MM.1S (cell line): ENCODE results near the gene LMCD1.

Experiments used
- DNase-seq: peaks from one replicate; pipeline ENCODE4 v3.0.0-alpha.2; 2015
- H2AFZ ChIP-seq: fragments of 300-600 bp; sonication (generic); 2 replicates; pipeline ENCODE4 v1.6.0; 2016; ENCODE audit warnings: antibody characterized with exemption, low read length
- H3F3A ChIP-seq: fragments of 300-600 bp; sonication (generic); 2 replicates; pipeline ENCODE4 v1.6.1; 2016; ENCODE audit warnings: mild to moderate bottlenecking, antibody characterized with exemption, low read length, moderate library complexity, mixed read lengths; ENCODE audit not compliant: insufficient read depth
- H3K27ac ChIP-seq: fragments of 300-600 bp; sonication (generic); 2 replicates; pipeline ENCODE4 v1.5.1; 2016; ENCODE audit warnings: mild to moderate bottlenecking, low read length
- H3K27me3 ChIP-seq: fragments of 300-600 bp; sonication (generic); replicated peaks from 2 replicates; pipeline ENCODE4 v1.6.0; 2016; ENCODE audit warnings: low read length; ENCODE audit not compliant: insufficient read depth
- H3K36me3 ChIP-seq: fragments of 300-600 bp; sonication (generic); replicated peaks from 2 replicates; pipeline ENCODE4 v1.6.1; 2016; ENCODE audit warnings: mild to moderate bottlenecking, low read length, mixed read lengths; ENCODE audit not compliant: insufficient read depth
- H3K4me1 ChIP-seq: fragments of 300-600 bp; sonication (generic); 2 replicates; pipeline ENCODE4 v1.6.1; 2016; ENCODE audit warnings: low read length, mixed read lengths
- H3K4me2 ChIP-seq: fragments of 300-600 bp; sonication (generic); 2 replicates; pipeline ENCODE4 v1.6.0; 2016; ENCODE audit warnings: low read depth, low read length
- H3K4me3 ChIP-seq: fragments of 300-600 bp; sonication (generic); 2 replicates; pipeline ENCODE4 v1.5.1; 2016; ENCODE audit warnings: low read length, mixed read lengths
- H3K79me2 ChIP-seq: fragments of 300-600 bp; sonication (generic); 2 replicates; pipeline ENCODE4 v1.6.1; 2016; ENCODE audit warnings: mixed run types, low read length, mixed read lengths
- H3K9ac ChIP-seq: fragments of 300-600 bp; sonication (generic); 2 replicates; pipeline ENCODE4 v1.6.1; 2016; ENCODE audit warnings: low read length, mixed read lengths
- H3K9me2 ChIP-seq: fragments of 300-600 bp; sonication (generic); replicated peaks from 2 replicates; pipeline ENCODE4 v1.6.1; 2016; ENCODE audit warnings: mild to moderate bottlenecking, low read length, mixed read lengths; ENCODE audit not compliant: insufficient read depth
- H3K9me3 ChIP-seq: fragments of 300-600 bp; sonication (generic); replicated peaks from 2 replicates; pipeline ENCODE4 v1.6.1; 2016; ENCODE audit warnings: mild to moderate bottlenecking, low read length, mixed read lengths; ENCODE audit not compliant: insufficient read depth
- H4K20me1 ChIP-seq: fragments of 300-600 bp; sonication (generic); 2 replicates; pipeline ENCODE4 v1.6.1; 2016; ENCODE audit warnings: mild to moderate bottlenecking, low read length, moderate library complexity, mixed read lengths; ENCODE audit not compliant: insufficient read depth
- EZH2 ChIP-seq: fragments of 300-600 bp; sonication (generic); optimal IDR thresholded peaks from 2 replicates; pipeline ENCODE3; 2017; ENCODE audit warnings: low read depth, mild to moderate bottlenecking, antibody characterized with exemption, low read length, mixed read lengths
- EZH2phosphoT487 ChIP-seq: fragments of 300-600 bp; sonication (generic); IDR thresholded peaks from 2 replicates; pipeline ENCODE4 v1.6.1; 2018; ENCODE audit warnings: antibody characterized with exemption, low read length
- TF ChIP-seq, protein P1 (sequence below): fragments of 300-600 bp; sonication (generic); IDR thresholded peaks from 2 replicates; pipeline ENCODE4 v1.5.1; 2016; ENCODE audit warnings: antibody characterized with exemption, low read length, mixed read lengths

The LMCD1 gene

GRCh38 chr3:8576841-8577571, 75.4 kb downstream of the LMCD1 start:
- H2AFZ ChIP-seq, result no peak overlapping the region
- no peaks in the 10 kb centered on the region for H3K79me2 ChIP-seq
- TF ChIP-seq EZH2phosphoT487 (no peak), EZH2 (no peak)
- TF ChIP-seq, protein P1, sequence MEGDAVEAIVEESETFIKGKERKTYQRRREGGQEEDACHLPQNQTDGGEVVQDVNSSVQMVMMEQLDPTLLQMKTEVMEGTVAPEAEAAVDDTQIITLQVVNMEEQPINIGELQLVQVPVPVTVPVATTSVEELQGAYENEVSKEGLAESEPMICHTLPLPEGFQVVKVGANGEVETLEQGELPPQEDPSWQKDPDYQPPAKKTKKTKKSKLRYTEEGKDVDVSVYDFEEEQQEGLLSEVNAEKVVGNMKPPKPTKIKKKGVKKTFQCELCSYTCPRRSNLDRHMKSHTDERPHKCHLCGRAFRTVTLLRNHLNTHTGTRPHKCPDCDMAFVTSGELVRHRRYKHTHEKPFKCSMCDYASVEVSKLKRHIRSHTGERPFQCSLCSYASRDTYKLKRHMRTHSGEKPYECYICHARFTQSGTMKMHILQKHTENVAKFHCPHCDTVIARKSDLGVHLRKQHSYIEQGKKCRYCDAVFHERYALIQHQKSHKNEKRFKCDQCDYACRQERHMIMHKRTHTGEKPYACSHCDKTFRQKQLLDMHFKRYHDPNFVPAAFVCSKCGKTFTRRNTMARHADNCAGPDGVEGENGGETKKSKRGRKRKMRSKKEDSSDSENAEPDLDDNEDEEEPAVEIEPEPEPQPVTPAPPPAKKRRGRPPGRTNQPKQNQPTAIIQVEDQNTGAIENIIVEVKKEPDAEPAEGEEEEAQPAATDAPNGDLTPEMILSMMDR, result no peak
- no peaks in the 10 kb centered on the region for H3F3A ChIP-seq
- H3K27me3 ChIP-seq, result no peaks in the 10 kb centered on the region
- no peak overlapping the region for H3K4me3 ChIP-seq
- no peaks in the 10 kb centered on the region for H3K9me3 ChIP-seq
- no peaks in the 10 kb centered on the region for H3K36me3 ChIP-seq
- no peak overlapping the region for H3K9ac ChIP-seq
- no peak overlapping the region for H3K4me2 ChIP-seq
- no peaks in the 10 kb centered on the region for H3K9me2 ChIP-seq
- H3K27ac ChIP-seq, result no peak overlapping the region
- no peaks in the 10 kb centered on the region for H3K4me1 ChIP-seq
- no peak for DNase-seq
- no peaks in the 10 kb centered on the region for H4K20me1 ChIP-seq

DNA sequence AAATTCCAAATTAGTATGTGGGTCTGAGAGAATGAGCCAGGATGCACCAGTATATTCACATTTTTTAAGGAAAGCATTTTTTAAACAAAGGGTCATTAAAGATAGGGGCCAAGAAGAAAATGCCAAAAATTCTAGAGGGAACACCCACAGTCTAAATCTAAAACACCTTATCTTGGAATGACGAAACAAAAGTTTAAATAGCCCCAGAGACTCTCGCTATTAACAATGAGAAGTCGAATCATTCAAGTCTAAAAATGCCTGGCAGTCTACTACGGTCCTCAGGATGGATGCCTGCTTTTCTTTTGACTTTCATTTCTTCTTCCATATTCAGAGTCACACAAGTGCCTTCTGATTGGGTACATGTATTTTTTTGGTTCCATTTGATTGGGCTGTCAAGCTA, 76.7 kb downstream of the LMCD1 start:
- H2AFZ ChIP-seq, result no peak overlapping the region

DNA sequence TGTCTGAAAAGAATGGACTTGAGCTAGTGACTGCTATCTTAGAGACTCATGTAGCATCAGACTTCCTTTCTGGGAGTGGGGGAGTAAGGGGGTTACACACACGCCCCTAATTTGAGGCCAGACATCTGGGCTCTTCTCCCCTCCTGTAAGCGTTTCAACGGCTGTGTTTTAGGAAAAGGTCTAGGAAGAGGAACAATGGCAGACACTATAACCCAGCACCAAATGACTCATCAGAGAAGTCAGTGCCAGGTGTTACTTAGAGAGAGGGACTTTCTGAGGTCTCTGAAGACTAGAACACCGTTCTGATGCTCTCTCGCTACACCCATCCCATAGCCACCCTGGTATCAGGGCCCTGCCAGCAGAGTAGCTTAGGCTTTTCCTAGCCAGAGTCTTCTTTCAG, 77.5 kb downstream of the LMCD1 start:
- no peak overlapping the region for H3K4me3 ChIP-seq
- H3K27me3 ChIP-seq, result no peaks in the 10 kb centered on the region
- no peak overlapping the region for H2AFZ ChIP-seq
- no peaks in the 10 kb centered on the region for H4K20me1 ChIP-seq
- H3F3A ChIP-seq, result no peaks in the 10 kb centered on the region
- H3K36me3 ChIP-seq, result no peaks in the 10 kb centered on the region
- no peaks in the 10 kb centered on the region for H3K9me3 ChIP-seq
- H3K27ac ChIP-seq, result no peak overlapping the region
- H3K9me2 ChIP-seq, result no peaks in the 10 kb centered on the region
- H3K9ac ChIP-seq, result no peak overlapping the region
- no peaks in the 10 kb centered on the region for H3K4me1 ChIP-seq
- no peak for DNase-seq
- no peak for TF ChIP-seq EZH2
- TF ChIP-seq, protein P1, result no peak
- TF ChIP-seq EZH2phosphoT487, result no peak
- H3K79me2 ChIP-seq, result no peaks in the 10 kb centered on the region
- no peak overlapping the region for H3K4me2 ChIP-seq

More for the DNA sequence above, 76.7 kb downstream of the LMCD1 start:
- Histone ChIP-seq H3K9me3 (no peaks in the 10 kb centered on the region), H4K20me1 (no peaks in the 10 kb centered on the region), H3K9me2 (no peaks in the 10 kb centered on the region), H3K27ac (no peak overlapping the region), H3K4me2 (no peak overlapping the region), H3F3A (no peaks in the 10 kb centered on the region), H3K27me3 (no peaks in the 10 kb centered on the region), H3K4me3 (no peak overlapping the region), H3K79me2 (no peaks in the 10 kb centered on the region), H3K4me1 (no peaks in the 10 kb centered on the region), H3K9ac (no peak overlapping the region), H3K36me3 (no peaks in the 10 kb centered on the region)
- no peak for DNase-seq
- TF ChIP-seq EZH2 (no peak), EZH2phosphoT487 (no peak)
- TF ChIP-seq, protein P1, result no peak
